ENCODE measurements around the gene ERGIC1. TPM values are rescaled to one million over a fixed set of nuclear protein-coding genes. Genes with fewer than 3 reads are reported as not detected.

Gene ERGIC1
- total RNA-seq, 1 donor from 2014 or later = 81.3 TPM

GRCh38 chr5:172972552-172972951 is 138.5 kb downstream of the ERGIC1 start:
- DNase-seq (ENCODE audit: low read depth in 2 of 2) = no peak

- no peak for DNase-seq (ENCODE audit: low read depth in 2 of 2)
Measured at GRCh38 chr5:172973127-172973916, 139.3 kb downstream of the ERGIC1 start.

- DNase-seq (ENCODE audit: low read depth in 2 of 2) = no peak
Measured at GRCh38 chr5:172973931-172974330, 139.9 kb downstream of the ERGIC1 start.

GRCh38 chr5:172975289-172975688 is 141.2 kb downstream of the ERGIC1 start:
- no peak for DNase-seq (ENCODE audit: low read depth in 2 of 2)

- DNase-seq (ENCODE audit: low read depth in 2 of 2) = no peak
Measured at GRCh38 chr5:172979778-172980177, 145.7 kb downstream of the ERGIC1 start.

- DNase-seq (ENCODE audit: low read depth in 2 of 2) = no peak
Measured at GRCh38 chr5:172981931-172982330, 147.9 kb downstream of the ERGIC1 start.

- DNase-seq (ENCODE audit: low read depth in 2 of 2) = peak; percentile 93 to 94
Measured at GRCh38 chr5:172983542-172984243, 149.6 kb downstream of the ERGIC1 start, which contains the start of gene ATP6V0E1. Gene ATP6V0E1, plus strand, starts transcription at chr5:172983771. Its CDS starts 90 bp downstream, at chr5:172983861.

GRCh38 chr5:172984244-172984953 is 150.3 kb downstream of the ERGIC1 start:
- peak; percentile 90 to 91 for DNase-seq (ENCODE audit: low read depth in 2 of 2)

GRCh38 chr5:172985596-172985995 is 151.5 kb downstream of the ERGIC1 start:
- DNase-seq (ENCODE audit: low read depth in 2 of 2) = no peak

GRCh38 chr5:172988276-172988675 is 154.2 kb downstream of the ERGIC1 start:
- DNase-seq (ENCODE audit: low read depth in 2 of 2) = peak in 1 of 2 donors; percentile 26

GRCh38 chr5:172990776-172991175 is 156.7 kb downstream of the ERGIC1 start:
- DNase-seq (ENCODE audit: low read depth in 2 of 2) = no peak

- no peak for DNase-seq (ENCODE audit: low read depth in 2 of 2)
Measured at GRCh38 chr5:172994405-172994804, 160.4 kb downstream of the ERGIC1 start.

GRCh38 chr5:172999372-172999973 is 165.4 kb downstream of the ERGIC1 start:
- DNase-seq (ENCODE audit: low read depth in 2 of 2) = no peak

- no peak for DNase-seq (ENCODE audit: low read depth in 2 of 2)
Measured at GRCh38 chr5:172999974-173000373, 165.9 kb downstream of the ERGIC1 start.

- DNase-seq (ENCODE audit: low read depth in 2 of 2) = no peak
Measured at GRCh38 chr5:173001229-173001841, 167.3 kb downstream of the ERGIC1 start.

Other genes with a start within 250 kb of the ERGIC1 start
- gene NEURL1B, start 193.0 kb upstream of the ERGIC1 start, total RNA-seq = 0.40 and 0.65 TPM in 2 replicates
- gene DUSP1, start 63.1 kb upstream of the ERGIC1 start, total RNA-seq = 81.3 and 357 TPM in 2 replicates
- 27.2 and 28.4 TPM in 2 replicates for gene RPL26L1, start 125.2 kb downstream of the ERGIC1 start, total RNA-seq
- gene ATP6V0E1, start 149.5 kb downstream of the ERGIC1 start, total RNA-seq = 318 and 553 TPM in 2 replicates
- 14.8 and 26.4 TPM in 2 replicates for gene CREBRF, start 222.1 kb downstream of the ERGIC1 start, total RNA-seq

All from lung microvascular endothelial cell (primary cell).